NCI-H146 (cell line): ENCODE results near the gene PLEKHA7.
A peak's percentile ranks its signal among the peaks of the same experiment; 100 is the strongest.
"Not testable (repeated sequence)": the region's sequence is repeated elsewhere in the genome, so short reads cannot be mapped to it uniquely, and the experiment has no call there.

Experiments
- DNase-seq: peaks from one replicate; lab custom pipeline; 2025; lab: John Stamatoyannopoulos, UW

Gene PLEKHA7

GRCh38 chr11:16881074-16881709, 133.0 kb downstream of the PLEKHA7 start:
- DNase-seq: no peak

- no peak for DNase-seq
These were observed 133.9 kb downstream of the PLEKHA7 start for GRCh38 chr11:16880184-16880801.

- no peak for DNase-seq
These were observed 134.5 kb downstream of the PLEKHA7 start for GRCh38 chr11:16879690-16880089.

GRCh38 chr11:16876837-16877236, 137.4 kb downstream of the PLEKHA7 start:
- no peak for DNase-seq

GRCh38 chr11:16876053-16876752, 138.0 kb downstream of the PLEKHA7 start:
- DNase-seq: no peak

- DNase-seq: no peak
These were observed 139.8 kb downstream of the PLEKHA7 start for GRCh38 chr11:16874275-16874975.

- DNase-seq: no peak
These were observed 140.9 kb downstream of the PLEKHA7 start for GRCh38 chr11:16873289-16873688.

- no peak for DNase-seq
These were observed 142.8 kb downstream of the PLEKHA7 start for GRCh38 chr11:16871368-16871767.

GRCh38 chr11:16867097-16867496, 147.1 kb downstream of the PLEKHA7 start:
- DNase-seq: no peak

- DNase-seq: not testable (repeated sequence)
These were observed 149.8 kb downstream of the PLEKHA7 start for GRCh38 chr11:16864428-16864827.

- no peak for DNase-seq
These were observed 150.8 kb downstream of the PLEKHA7 start for GRCh38 chr11:16863389-16863788.

- DNase-seq: peak; percentile 9
These were observed 151.5 kb downstream of the PLEKHA7 start for GRCh38 chr11:16862726-16863125.

GRCh38 chr11:16861862-16862261, 152.4 kb downstream of the PLEKHA7 start:
- DNase-seq: no peak

- DNase-seq: no peak
These were observed 153.6 kb downstream of the PLEKHA7 start for GRCh38 chr11:16860617-16861016.

- DNase-seq: peak; percentile 47
These were observed 154.6 kb downstream of the PLEKHA7 start for GRCh38 chr11:16859651-16860050.

- DNase-seq: no peak
These were observed 157.0 kb downstream of the PLEKHA7 start for GRCh38 chr11:16857186-16857585.

GRCh38 chr11:16856022-16856471, 158.2 kb downstream of the PLEKHA7 start:
- no peak for DNase-seq

GRCh38 chr11:16854979-16855378, 159.2 kb downstream of the PLEKHA7 start:
- DNase-seq: no peak

GRCh38 chr11:16853859-16854258, 160.4 kb downstream of the PLEKHA7 start:
- DNase-seq: no peak

GRCh38 chr11:16853266-16853665, 160.9 kb downstream of the PLEKHA7 start:
- DNase-seq: no peak

GRCh38 chr11:16846305-16846704, 167.9 kb downstream of the PLEKHA7 start:
- DNase-seq: no peak

GRCh38 chr11:16844268-16844771, 169.9 kb downstream of the PLEKHA7 start:
- DNase-seq: no peak
